Adrenal gland (tissue), 5 donors: ENCODE results near the gene DMXL2.

ENCODE experiments used
- CTCF ChIP-seq, 6 experiments: fragments of 450-650 bp in 4 of 6; fragments of 200-600 bp in 2 of 6; sonication (generic) in 1 of 6; IDR thresholded peaks; 1 replicate in 5 of 6; 2 replicates in 1 of 6; pipeline versions ENCODE4 v1.5.1 to v1.8.0; 2016 to 2021; ENCODE audit warnings: antibody characterized with exemption in 6 of 6, mild to moderate bottlenecking in 2 of 6, moderate library complexity in 1 of 6
- POLR2A ChIP-seq, 2 donors: fragments of 450-650 bp; IDR thresholded peaks; one replicate each; pipeline ENCODE4 v1.6.1; 2017; ENCODE audit warnings: antibody characterized with exemption in 2 of 2, mild to moderate bottlenecking in 2 of 2, moderate library complexity in 1 of 2
- donor health status: DM: no; HTN: no; CAD: no.

- TF ChIP-seq CTCF (IDR thresholded peaks at IDR 0.05) (no peak), POLR2A (IDR thresholded peaks at IDR 0.05) (no peak)
Observed at GRCh38 chr15:51588966-51589365, 33.6 kb downstream of the DMXL2 start.
